ENCODE measurements around the gene GIMAP1.

GIMAP1 gene

GRCh38 chr7:150746921-150747320 lies 30.5 kb downstream of the GIMAP1 start:
- Mint-ChIP-seq H3K9me3 (no peaks in the 10 kb centered on the region), H3K27me3 (no peaks in the 10 kb centered on the region), H3K4me1 (peaks cover 93% of the 10 kb centered on the region), H3K36me3 (ENCODE audit: low read depth) (peaks cover 37% of the 10 kb centered on the region), H3K4me3 (peak overlapping the region; percentile 19), H3K27ac (peak overlapping the region; percentile 73)
- ATAC-seq (no peak), DNase-seq (no peak)

GRCh38 chr7:150748376-150748775 lies 32.0 kb downstream of the GIMAP1 start:
- Mint-ChIP-seq H3K4me3 (no peak overlapping the region), H3K4me1 (peaks cover 90% of the 10 kb centered on the region), H3K36me3 (ENCODE audit: low read depth) (peaks cover 22% of the 10 kb centered on the region), H3K27me3 (no peaks in the 10 kb centered on the region), H3K27ac (peak overlapping the region; percentile 73), H3K9me3 (no peaks in the 10 kb centered on the region)
- DNase-seq (no peak), ATAC-seq (peak; percentile 16)

- no peak for DNase-seq
- H3K36me3 Mint-ChIP-seq (ENCODE audit: low read depth) = no peaks in the 10 kb centered on the region
- peaks cover 3% of the 10 kb centered on the region for H3K9me3 Mint-ChIP-seq
- H3K27me3 Mint-ChIP-seq = no peaks in the 10 kb centered on the region
- ATAC-seq = no peak
- H3K27ac Mint-ChIP-seq = peak overlapping the region; percentile 57
- peak overlapping the region; percentile 2 for H3K4me3 Mint-ChIP-seq
- peaks cover 90% of the 10 kb centered on the region for H3K4me1 Mint-ChIP-seq
Measured at GRCh38 chr7:150751702-150752101, 35.3 kb downstream of the GIMAP1 start.

- H3K9me3 Mint-ChIP-seq = peaks cover 3% of the 10 kb centered on the region
- no peaks in the 10 kb centered on the region for H3K36me3 Mint-ChIP-seq (ENCODE audit: low read depth)
- peak overlapping the region; percentile 96 for H3K27ac Mint-ChIP-seq
- H3K4me3 Mint-ChIP-seq = no peak overlapping the region
- no peak for ATAC-seq
- H3K27me3 Mint-ChIP-seq = no peaks in the 10 kb centered on the region
- DNase-seq = no peak
- H3K4me1 Mint-ChIP-seq = peaks cover 81% of the 10 kb centered on the region
Measured at GRCh38 chr7:150753239-150753638, 36.8 kb downstream of the GIMAP1 start.

GRCh38 chr7:150753826-150754603 lies 37.6 kb downstream of the GIMAP1 start:
- Mint-ChIP-seq H3K4me3 (no peak overlapping the region), H3K36me3 (ENCODE audit: low read depth) (no peaks in the 10 kb centered on the region), H3K27ac (peak overlapping the region; percentile 96), H3K9me3 (peaks cover 3% of the 10 kb centered on the region), H3K27me3 (no peaks in the 10 kb centered on the region), H3K4me1 (peaks cover 73% of the 10 kb centered on the region)
- DNase-seq = no peak
- peak; percentile 75 for ATAC-seq

GRCh38 chr7:150754951-150755350 lies 38.5 kb downstream of the GIMAP1 start:
- DNase-seq = no peak
- peaks cover 3% of the 10 kb centered on the region for H3K9me3 Mint-ChIP-seq
- no peaks in the 10 kb centered on the region for H3K27me3 Mint-ChIP-seq
- H3K27ac Mint-ChIP-seq = peak overlapping the region; percentile 95
- peak overlapping the region; percentile 73 for H3K4me3 Mint-ChIP-seq
- peaks cover 64% of the 10 kb centered on the region for H3K4me1 Mint-ChIP-seq
- ATAC-seq = peak; percentile 41
- no peaks in the 10 kb centered on the region for H3K36me3 Mint-ChIP-seq (ENCODE audit: low read depth)

- Mint-ChIP-seq H3K4me1 (peaks cover 59% of the 10 kb centered on the region), H3K9me3 (peaks cover 3% of the 10 kb centered on the region), H3K4me3 (peak overlapping the region; percentile 73), H3K36me3 (ENCODE audit: low read depth) (no peaks in the 10 kb centered on the region), H3K27ac (peak overlapping the region; percentile 95), H3K27me3 (no peaks in the 10 kb centered on the region)
- ATAC-seq = peak; percentile 73
- peak; percentile 65 for DNase-seq
Measured at GRCh38 chr7:150755473-150756099, 39.2 kb downstream of the GIMAP1 start.

GRCh38 chr7:150756166-150756565 lies 39.8 kb downstream of the GIMAP1 start:
- no peak for DNase-seq
- Mint-ChIP-seq H3K9me3 (peaks cover 3% of the 10 kb centered on the region), H3K4me3 (peak overlapping the region; percentile 38), H3K36me3 (ENCODE audit: low read depth) (no peaks in the 10 kb centered on the region), H3K4me1 (peaks cover 53% of the 10 kb centered on the region), H3K27me3 (no peaks in the 10 kb centered on the region), H3K27ac (peak overlapping the region; percentile 95)
- no peak for ATAC-seq

- Mint-ChIP-seq H3K36me3 (ENCODE audit: low read depth) (no peaks in the 10 kb centered on the region), H3K9me3 (peaks cover 10% of the 10 kb centered on the region), H3K27ac (peak overlapping the region; percentile 95), H3K4me3 (peak overlapping the region; percentile 38), H3K4me1 (peaks cover 49% of the 10 kb centered on the region), H3K27me3 (no peaks in the 10 kb centered on the region)
- DNase-seq (no peak), ATAC-seq (no peak)
Measured at GRCh38 chr7:150756858-150757257, 40.4 kb downstream of the GIMAP1 start.

GRCh38 chr7:150759479-150759878 lies 43.1 kb downstream of the GIMAP1 start:
- Mint-ChIP-seq H3K4me3 (no peak overlapping the region), H3K27me3 (no peaks in the 10 kb centered on the region), H3K4me1 (peaks cover 26% of the 10 kb centered on the region), H3K9me3 (peaks cover 7% of the 10 kb centered on the region), H3K27ac (no peak overlapping the region), H3K36me3 (ENCODE audit: low read depth) (no peaks in the 10 kb centered on the region)
- ATAC-seq (no peak), DNase-seq (no peak)

- Mint-ChIP-seq H3K4me3 (no peak overlapping the region), H3K4me1 (peaks cover 2% of the 10 kb centered on the region), H3K27ac (no peak overlapping the region), H3K36me3 (ENCODE audit: low read depth) (peaks cover 2% of the 10 kb centered on the region), H3K27me3 (peaks cover 2% of the 10 kb centered on the region), H3K9me3 (peaks cover 6% of the 10 kb centered on the region)
- ATAC-seq (no peak), DNase-seq (no peak)
Measured at GRCh38 chr7:150766334-150766709, 49.9 kb downstream of the GIMAP1 start.

- H3K4me3 Mint-ChIP-seq = no peak overlapping the region
- peaks cover 2% of the 10 kb centered on the region for H3K36me3 Mint-ChIP-seq (ENCODE audit: low read depth)
- DNase-seq (no peak), ATAC-seq (no peak)
- H3K27ac Mint-ChIP-seq = peak overlapping the region; percentile 60
- H3K9me3 Mint-ChIP-seq = peaks cover 19% of the 10 kb centered on the region
- H3K27me3 Mint-ChIP-seq = peaks cover 2% of the 10 kb centered on the region
- peaks cover 2% of the 10 kb centered on the region for H3K4me1 Mint-ChIP-seq
Measured at GRCh38 chr7:150769768-150770167, 53.4 kb downstream of the GIMAP1 start.
